H1 (cell line): ENCODE data around the gene RALGAPA2. TPM values are rescaled to one million over a fixed set of nuclear protein-coding genes. Genes with fewer than 3 reads are reported as not detected.

Source experiments
- CTCF ChIA-PET: fragments of 300-600 bp; sonication (Branson Sonifier 250); formaldehyde crosslinking; loops from one replicate; lab custom pipeline; 2021; ENCODE audit not compliant: partially characterized antibody; lab: Charles Lee
- POLR2A ChIA-PET: fragments of 300-600 bp; sonication (Branson Sonifier 250); formaldehyde crosslinking; loops from one replicate; lab custom pipeline; 2021; ENCODE audit warnings: inconsistent platforms; ENCODE audit not compliant: partially characterized antibody; lab: Charles Lee
- DNase-seq, 2 experiments: peaks; one replicate each; pipeline versions ENCODE4 v3.0.0 to v3.0.0-alpha.2; 2010 to 2022; ENCODE audit warnings: low spot score in 2 of 2, low read depth in 1 of 2, mixed read lengths in 1 of 2
- FAIRE-seq: peaks from 2 replicates; lab custom pipeline; 2011; peaks lifted over from hg19 to GRCh38; lab: Jason Lieb, UNC
- H2AFZ ChIP-seq: 2 replicates; pipeline ENCODE4 v1.8.1; 2012; ENCODE audit warnings: low read length, inconsistent platforms
- H2AK5ac ChIP-seq: 2 replicates; pipeline ENCODE4 v1.6.1; 2013; ENCODE audit warnings: low read depth, low read length
- H2BK120ac ChIP-seq: replicated peaks from 2 replicates; pipeline ENCODE3; 2013; ENCODE audit warnings: low read depth, low read length, inconsistent platforms
- H2BK12ac ChIP-seq: 2 replicates; pipeline ENCODE4 v1.6.1; 2013; ENCODE audit warnings: low read depth, low read length
- H2BK15ac ChIP-seq: 2 replicates; pipeline ENCODE4 v1.6.1; 2013; ENCODE audit warnings: low read length
- H2BK20ac ChIP-seq: 2 replicates; pipeline ENCODE4 v1.6.1; 2013; ENCODE audit warnings: low read length
- H2BK5ac ChIP-seq: 2 replicates; pipeline ENCODE4 v1.6.1; 2013; ENCODE audit warnings: low read depth, low read length
- H3K14ac ChIP-seq: 2 replicates; pipeline ENCODE4 v1.6.1; 2013; ENCODE audit warnings: inconsistent platforms; ENCODE audit not compliant: insufficient read length
- H3K18ac ChIP-seq: 2 replicates; pipeline ENCODE4 v1.6.1; 2013; ENCODE audit warnings: low read length; ENCODE audit errors: extremely low read depth
- H3K23ac ChIP-seq: 2 replicates; pipeline ENCODE4 v1.6.1; 2013; ENCODE audit warnings: inconsistent platforms; ENCODE audit not compliant: insufficient read length
- H3K23me2 ChIP-seq: 2 replicates; pipeline ENCODE4 v1.6.1; 2013; ENCODE audit warnings: low read depth, low read length
- H3K27ac ChIP-seq: 2 replicates; pipeline ENCODE4 v1.6.1; 2011; ENCODE audit warnings: low read depth, low read length, inconsistent platforms
- H3K27me3 ChIP-seq, 4 experiments: replicated peaks in 1 of 4; 1 replicate in 1 of 4; 2 replicates in 3 of 4; pipeline versions ENCODE4 v1.6.1 to v1.8.1; 2011 to 2013; ENCODE audit warnings: low read length in 3 of 4, mild to moderate bottlenecking in 3 of 4, inconsistent platforms in 2 of 4, mixed read lengths in 2 of 4, moderate library complexity in 1 of 4; ENCODE audit not compliant: control insufficient read depth in 3 of 4, insufficient read depth in 3 of 4; ENCODE audit errors: extremely low read depth in 1 of 4
- H3K36me3 ChIP-seq, 4 experiments: 2 replicates each; pipeline versions ENCODE4 v1.6.1 to v1.8.1; 2011 to 2013; ENCODE audit warnings: mild to moderate bottlenecking in 4 of 4, low read length in 3 of 4, moderate library complexity in 2 of 4, control low read depth in 1 of 4, inconsistent platforms in 1 of 4; ENCODE audit not compliant: insufficient read depth in 4 of 4, control insufficient read depth in 2 of 4
- H3K4ac ChIP-seq: replicated peaks from 2 replicates; pipeline ENCODE3; 2013; ENCODE audit warnings: low read length, low read depth, mixed read lengths, inconsistent platforms; ENCODE audit not compliant: insufficient read length
- H3K4me1 ChIP-seq, 4 experiments: replicated peaks in 1 of 4; 1 replicate in 1 of 4; 2 replicates in 3 of 4; pipeline versions ENCODE4 v1.6.1 to v1.8.1; 2011 to 2013; ENCODE audit warnings: low read length in 3 of 4, inconsistent platforms in 2 of 4, mixed read lengths in 1 of 4; ENCODE audit not compliant: insufficient read depth in 4 of 4, control insufficient read depth in 3 of 4
- H3K4me2 ChIP-seq, 2 experiments: 2 replicates each; pipeline versions ENCODE4 v1.6.1 to v1.8.1; 2011 to 2013; ENCODE audit warnings: low read depth in 2 of 2, low read length in 2 of 2, control low read depth in 1 of 2, inconsistent platforms in 1 of 2, mild to moderate bottlenecking in 1 of 2; ENCODE audit not compliant: insufficient read depth in 1 of 2
- H3K4me3 ChIP-seq, 4 experiments: fragments of 200-600, 300-600 bp in 1 of 4; sonication (generic), shearing (Covaris generic), sonication (Bioruptor Twin) in 1 of 4; 2 replicates each; pipeline versions ENCODE4 v1.5.1 to v1.8.1; 2011 to 2016; ENCODE audit warnings: low read length in 4 of 4, low read depth in 3 of 4, control low read depth in 2 of 4, inconsistent platforms in 2 of 4, mild to moderate bottlenecking in 2 of 4, mixed read lengths in 1 of 4, moderate library complexity in 1 of 4; ENCODE audit not compliant: insufficient read depth in 2 of 4; ENCODE audit errors: extremely low read depth in 1 of 4
- H3K56ac ChIP-seq: replicated peaks from 2 replicates; pipeline ENCODE3; 2013; ENCODE audit warnings: low read depth, mild to moderate bottlenecking, mixed read lengths, low read length, inconsistent platforms; ENCODE audit not compliant: insufficient read length
- H3K79me1 ChIP-seq: 2 replicates; pipeline ENCODE4 v1.6.1; 2013; ENCODE audit warnings: low read depth, low read length, control low read depth
- H3K79me2 ChIP-seq, 2 experiments: 2 replicates each; pipeline versions ENCODE4 v1.6.1 to v1.8.1; 2012 to 2013; ENCODE audit warnings: low read length in 2 of 2, mild to moderate bottlenecking in 2 of 2, inconsistent platforms in 1 of 2; ENCODE audit not compliant: insufficient read depth in 2 of 2, control insufficient read depth in 1 of 2
- H3K9ac ChIP-seq, 4 experiments: replicated peaks in 1 of 4; 1 replicate in 1 of 4; 2 replicates in 3 of 4; pipeline versions ENCODE4 v1.6.1 to v1.8.1; 2011 to 2013; ENCODE audit warnings: low read depth in 3 of 4, low read length in 3 of 4, control low read depth in 2 of 4, mild to moderate bottlenecking in 2 of 4, moderate library complexity in 2 of 4, inconsistent platforms in 1 of 4; ENCODE audit errors: extremely low read depth in 1 of 4
- H3K9me3 ChIP-seq, 2 experiments: 2 replicates each; pipeline versions ENCODE4 v1.6.1 to v1.8.1; 2012 to 2013; ENCODE audit warnings: mild to moderate bottlenecking in 2 of 2, moderate library complexity in 2 of 2, control low read depth in 1 of 2, inconsistent platforms in 1 of 2, low read depth in 1 of 2, low read length in 1 of 2, mixed read lengths in 1 of 2; ENCODE audit not compliant: insufficient read depth in 2 of 2
- H4K20me1 ChIP-seq, 2 experiments: replicated peaks in 1 of 2; 2 replicates each; pipeline versions ENCODE3 to v1.8.1; 2011 to 2013; ENCODE audit warnings: inconsistent platforms in 2 of 2, low read length in 2 of 2, mild to moderate bottlenecking in 1 of 2; ENCODE audit not compliant: insufficient read depth in 2 of 2, control insufficient read depth in 1 of 2
- H4K5ac ChIP-seq: 2 replicates; pipeline ENCODE4 v1.6.1; 2013; ENCODE audit warnings: low read length, low read depth, mixed read lengths, inconsistent platforms; ENCODE audit not compliant: insufficient read length
- H4K8ac ChIP-seq: 2 replicates; pipeline ENCODE4 v1.8.0; 2013; ENCODE audit warnings: mild to moderate bottlenecking, moderate library complexity, low read length, inconsistent platforms; ENCODE audit not compliant: insufficient read depth; ENCODE audit errors: extremely low read depth
- H4K91ac ChIP-seq: replicated peaks from 2 replicates; pipeline ENCODE3; 2013; ENCODE audit warnings: low read length, mixed read lengths, inconsistent platforms; ENCODE audit not compliant: insufficient read length
- BACH1 ChIP-seq: IDR thresholded peaks from 2 replicates; pipeline ENCODE4 v1.6.1; 2012; ENCODE audit warnings: low read length, improper control_type of control experiment
- WGBS, 2 experiments: shearing (Covaris generic) in 1 of 2; methylation state at CpG; one replicate each; pipeline versions ENCODE4 v1.1.6 to v1.1.7; 2013 to 2015; ENCODE audit warnings: low lambda C conversion rate in 2 of 2, mixed read lengths in 2 of 2, inconsistent platforms in 1 of 2, low coverage in 1 of 2, missing lambda C conversion rate in 1 of 2; ENCODE audit not compliant: insufficient replicate concordance in 2 of 2, insufficient coverage in 1 of 2, insufficient read length in 1 of 2; ENCODE audit errors: extremely low coverage in 1 of 2, missing lambda C conversion rate in 1 of 2; 5-methylcytosine and 5-hydroxymethylcytosine counted together
- polyA plus RNA-seq, 7 experiments: library from polyadenylated mRNA; depleted of rRNA in 3 of 7; stranded (reverse) in 5 of 7; unstranded in 2 of 7; fragments of >200 nt in 5 of 7; fragments of 200-250 nt in 2 of 7; gene quantifications; 1 replicate in 5 of 7; 2 replicates in 1 of 7; 4 replicates in 1 of 7; pipeline versions ENCODE4 v1.2.1 to v1.2.3, GENCODE V29; 2011 to 2013; ENCODE audit warnings: missing spikeins in 2 of 7, mixed read lengths in 2 of 7
- total RNA-seq: library from RNA; stranded (reverse); fragmentation: NEBNext Ultra II Directional; extraction: Animal tissue kit (Norgen Biotek cat#: 25700); gene quantifications from 2 replicates; pipeline ENCODE4 v1.2.1, GENCODE V29; 2021
- TF ChIP-seq, protein P1 (sequence below): IDR thresholded peaks from 2 replicates; pipeline ENCODE4 v1.6.1; 2011; ENCODE audit warnings: low read depth, mild to moderate bottlenecking, low read length; ENCODE audit not compliant: insufficient read depth

The RALGAPA2 gene
- total and polyA plus RNA-seq, 2 of the 8 experiments (the other 6 are each of a cell fraction or from before 2014, with no cell fraction given) = 5.1 to 25.5 TPM

DNA sequence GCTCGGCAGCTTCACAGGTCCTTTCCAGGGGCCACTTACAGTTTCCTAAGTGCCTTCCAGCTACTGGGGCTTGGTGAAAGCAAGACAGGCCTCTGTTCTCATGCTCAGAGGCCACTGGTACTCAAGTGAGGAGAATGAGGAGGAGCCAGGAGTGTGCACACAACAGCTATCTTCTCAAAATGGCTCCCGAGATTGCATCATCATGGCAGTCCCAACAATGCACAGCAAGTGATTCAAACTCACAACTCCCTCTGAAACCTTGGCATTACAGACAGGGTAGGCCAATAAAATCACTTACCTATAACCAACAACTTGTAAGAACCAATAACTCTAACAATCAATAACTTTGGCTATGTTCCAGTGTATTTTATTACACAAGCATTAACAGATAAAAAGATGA is 77.4 kb downstream of the RALGAPA2 start:
- Histone ChIP-seq H2BK15ac (no peak overlapping the region), H2AK5ac (no peak overlapping the region), H2BK5ac (no peak overlapping the region), H3K27ac (no peak overlapping the region), H4K8ac (no peak overlapping the region), H3K36me3 (peaks cover 0 to 13% (median 7%) of the 10 kb centered on the region in 4 experiments; a peak in 6 of 8 replicates), H3K23ac (no peak overlapping the region), H2BK12ac (no peak overlapping the region), H3K79me1 (no peaks in the 10 kb centered on the region), H3K14ac (no peak overlapping the region), H3K4ac (no peak overlapping the region), H2AFZ (no peak overlapping the region), H3K27me3 (no peaks in the 10 kb centered on the region), H3K9ac (no peak overlapping the region), H3K18ac (no peak overlapping the region), H3K9me3 (no peaks in the 10 kb centered on the region), H3K4me1 (no peaks in the 10 kb centered on the region), H4K20me1 (peaks cover 0 to 2% of the 10 kb centered on the region in 2 experiments), H2BK20ac (no peak overlapping the region), H3K23me2 (no peaks in the 10 kb centered on the region), H2BK120ac (no peak overlapping the region), H3K56ac (no peak overlapping the region), H3K79me2 (no peaks in the 10 kb centered on the region), H4K5ac (no peak overlapping the region), H3K4me3 (no peak overlapping the region), H4K91ac (no peak overlapping the region), H3K4me2 (no peak overlapping the region)
- FAIRE-seq = no peak
- WGBS, 2 experiments = 97% methylated on average over 2 of the region's 2 CpGs; no CpG with 5 or more reads in 1 of the 2 experiments
- no peak for DNase-seq
- ChIA-PET CTCF (interaction anchor here (0.9 kb wide), 1 partner anchor 190 kb away, joined by 3 read pairs; no protein-coding TSS in a partner anchor), POLR2A (no interaction called here)
- TF ChIP-seq, protein P1, sequence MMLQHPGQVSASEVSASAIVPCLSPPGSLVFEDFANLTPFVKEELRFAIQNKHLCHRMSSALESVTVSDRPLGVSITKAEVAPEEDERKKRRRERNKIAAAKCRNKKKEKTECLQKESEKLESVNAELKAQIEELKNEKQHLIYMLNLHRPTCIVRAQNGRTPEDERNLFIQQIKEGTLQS = peak; percentile 41; the same call in 1 of the 2 replicates
- TF ChIP-seq BACH1 = no peak
- TF ChIP-seq, all 59 proteins: peak for 1
